Measurements from ENCODE around the gene TSPAN5.

The TSPAN5 gene

GRCh38 chr4:98434816-98435215, 223.6 kb downstream of the TSPAN5 start:
- DNase-seq: no peak

GRCh38 chr4:98433691-98434090, 224.7 kb downstream of the TSPAN5 start:
- no peak for DNase-seq

- DNase-seq: no peak
Observed at GRCh38 chr4:98430708-98431403, 227.6 kb downstream of the TSPAN5 start.

DNA sequence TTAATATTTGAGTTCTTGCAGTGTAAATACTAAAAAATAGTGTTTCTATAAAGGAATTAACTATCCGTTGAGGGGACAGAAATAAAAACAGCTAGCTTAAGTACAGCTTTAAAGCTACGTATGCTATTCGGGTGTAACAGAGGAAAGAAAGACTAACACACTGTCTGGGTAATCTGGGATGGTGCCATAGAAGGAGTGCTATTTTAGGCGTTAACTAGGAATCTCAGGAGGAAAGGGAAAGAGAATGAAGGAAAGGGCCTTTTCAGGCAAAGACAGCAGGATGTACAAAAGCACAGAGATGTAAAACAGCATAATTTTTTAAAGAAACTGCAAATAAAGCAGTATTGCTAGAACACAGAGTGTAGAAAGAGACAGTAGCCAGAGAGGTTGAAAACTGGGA, 235.4 kb downstream of the TSPAN5 start:
- DNase-seq: no peak

- DNase-seq: no peak
Observed at GRCh38 chr4:98421111-98421510, 237.3 kb downstream of the TSPAN5 start.

Measured in retina (tissue), 1 donor.